Panc1 (cell line): ENCODE data around the gene CANX. TPM values are rescaled to one million over a fixed set of nuclear protein-coding genes. Genes with fewer than 3 reads are reported as not detected.

Experiments used
- ATAC-seq: fragments of 200-7000 bp; cut with Tn5 transposase; 2 replicates; pipeline ENCODE4 v1.9.1; 2020; ENCODE audit warnings: mild to moderate bottlenecking, moderate library complexity
- BruUV-seq: library from RNA; stranded (reverse); fragments of 400-500 nt; replicated peaks from 2 replicates; lab custom pipeline; 2021; lab: Mats Ljungman, UMichigan
- CTCF ChIA-PET: fragments of 300-600 bp; sonication (Branson Sonifier 250); formaldehyde crosslinking; loops from one replicate; lab custom pipeline; 2022; ENCODE audit warnings: antibody characterized with exemption; lab: Charles Lee
- POLR2A ChIA-PET: fragments of 300-600 bp; sonication (Branson Sonifier 250); formaldehyde crosslinking; loops from one replicate; lab custom pipeline; 2022; ENCODE audit warnings: antibody characterized with exemption; lab: Charles Lee
- DNase-seq: peaks from one replicate; pipeline ENCODE4 v3.0.0-alpha.2; 2010; ENCODE audit warnings: low read depth, low spot score
- H3K27ac ChIP-seq: 2 replicates; pipeline ENCODE4 v1.5.1; 2011; ENCODE audit warnings: mild to moderate bottlenecking, low read length, inconsistent platforms
- H3K27me3 ChIP-seq: fragments of 200-500 bp; sonication (Bioruptor generic); 2 replicates; pipeline ENCODE4 v1.6.0; 2014; ENCODE audit warnings: low read length, inconsistent platforms; ENCODE audit not compliant: control insufficient read depth, insufficient read depth
- H3K36me3 ChIP-seq: fragments of 200-500 bp; sonication (Bioruptor generic); 2 replicates; pipeline ENCODE4 v1.5.1; 2014; ENCODE audit warnings: inconsistent platforms, mild to moderate bottlenecking, low read length, moderate library complexity; ENCODE audit not compliant: control insufficient read depth, insufficient read depth
- H3K4me1 ChIP-seq: 2 replicates; pipeline ENCODE4 v1.5.1; 2011; ENCODE audit warnings: inconsistent platforms, mild to moderate bottlenecking, low read length, moderate library complexity; ENCODE audit not compliant: control insufficient read depth, insufficient read depth
- H3K4me3 ChIP-seq, 2 experiments: 2 replicates each; pipeline ENCODE4 v1.5.1; 2011 to 2012; ENCODE audit warnings: low read depth in 2 of 2, low read length in 2 of 2, mild to moderate bottlenecking in 2 of 2, inconsistent platforms in 1 of 2, moderate library complexity in 1 of 2
- H3K9me3 ChIP-seq: fragments of 200-500 bp; sonication (Bioruptor generic); 2 replicates; pipeline ENCODE4 v1.5.1; 2014; ENCODE audit warnings: low read depth, mild to moderate bottlenecking, inconsistent platforms, low read length, moderate library complexity; ENCODE audit not compliant: control insufficient read depth, insufficient read depth
- POLR2AphosphoS5 ChIP-seq: IDR thresholded peaks from 2 replicates; pipeline ENCODE4 v1.6.1; 2012; ENCODE audit warnings: mild to moderate bottlenecking, low read depth, low read length, moderate library complexity
- SIN3A ChIP-seq: IDR thresholded peaks from 2 replicates; pipeline ENCODE4 v1.6.1; 2012; ENCODE audit warnings: low read depth, mild to moderate bottlenecking, low read length, moderate library complexity, borderline replicate concordance; ENCODE audit not compliant: insufficient read depth
- TCF7L2 ChIP-seq: IDR thresholded peaks from 2 replicates; pipeline ENCODE4 v1.6.1; 2011; ENCODE audit warnings: mild to moderate bottlenecking, low read depth, low read length, inconsistent platforms
- in situ Hi-C: cut with HindIII; loops from 2 replicates; pipeline ENCODE4 v1.10.0; 2016; ENCODE audit warnings: low sequenced_read_pairs, low pct_unique_long_range_greater_than_20kb
- intact Hi-C: fragments of 100-400 bp; cut with micrococcal nuclease; formaldehyde crosslinking; loops from one replicate; pipeline ENCODE4 v1.10.0; 2022; ENCODE audit not compliant: unreplicated experiment
- total RNA-seq: library from RNA; stranded (reverse); gene quantifications from one replicate; pipeline ENCODE4 v1.2.1, GENCODE V29; 2021; ENCODE audit not compliant: unreplicated experiment
- TF ChIP-seq, protein P1 (sequence below), 2 experiments: IDR thresholded peaks; 2 replicates each; pipeline ENCODE4 v1.6.1; 2011 to 2012; ENCODE audit warnings: low read depth in 2 of 2, control low read depth in 1 of 2, low read length in 1 of 2, mild to moderate bottlenecking in 1 of 2, moderate library complexity in 1 of 2; ENCODE audit not compliant: insufficient read depth in 1 of 2
- TF ChIP-seq, protein P2 (sequence below): fragments of 450-650 bp; IDR thresholded peaks from 2 replicates; pipeline ENCODE4 v1.5.1; 2017; ENCODE audit warnings: mild to moderate bottlenecking

Gene CANX
- total RNA-seq, 1 experiment from 2014 or later, result 707 TPM

DNA sequence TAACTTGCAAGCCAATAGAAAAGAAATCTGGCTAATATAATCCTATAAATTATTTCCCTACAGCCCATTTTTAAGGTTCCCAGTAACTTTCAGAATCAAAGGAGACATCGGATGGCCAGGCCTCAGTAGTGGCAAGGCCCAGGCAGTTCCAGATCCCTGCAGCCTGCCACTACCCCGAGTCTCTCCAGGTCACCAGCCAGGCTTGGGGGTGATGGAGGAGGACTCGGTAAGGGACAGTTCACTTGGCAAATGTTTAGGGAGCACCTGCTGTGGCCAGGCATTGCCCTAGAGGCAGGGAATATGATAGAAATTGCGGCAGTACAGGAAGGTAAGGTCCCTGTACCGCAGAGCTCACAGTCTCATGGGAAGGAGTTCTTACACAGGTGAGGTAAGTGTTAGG, 79.8 kb downstream of the CANX start:
- TF ChIP-seq TCF7L2, result no peak
- TF ChIP-seq SIN3A, result no peak
- no peak for TF ChIP-seq POLR2AphosphoS5
- TF ChIP-seq, protein P1, sequence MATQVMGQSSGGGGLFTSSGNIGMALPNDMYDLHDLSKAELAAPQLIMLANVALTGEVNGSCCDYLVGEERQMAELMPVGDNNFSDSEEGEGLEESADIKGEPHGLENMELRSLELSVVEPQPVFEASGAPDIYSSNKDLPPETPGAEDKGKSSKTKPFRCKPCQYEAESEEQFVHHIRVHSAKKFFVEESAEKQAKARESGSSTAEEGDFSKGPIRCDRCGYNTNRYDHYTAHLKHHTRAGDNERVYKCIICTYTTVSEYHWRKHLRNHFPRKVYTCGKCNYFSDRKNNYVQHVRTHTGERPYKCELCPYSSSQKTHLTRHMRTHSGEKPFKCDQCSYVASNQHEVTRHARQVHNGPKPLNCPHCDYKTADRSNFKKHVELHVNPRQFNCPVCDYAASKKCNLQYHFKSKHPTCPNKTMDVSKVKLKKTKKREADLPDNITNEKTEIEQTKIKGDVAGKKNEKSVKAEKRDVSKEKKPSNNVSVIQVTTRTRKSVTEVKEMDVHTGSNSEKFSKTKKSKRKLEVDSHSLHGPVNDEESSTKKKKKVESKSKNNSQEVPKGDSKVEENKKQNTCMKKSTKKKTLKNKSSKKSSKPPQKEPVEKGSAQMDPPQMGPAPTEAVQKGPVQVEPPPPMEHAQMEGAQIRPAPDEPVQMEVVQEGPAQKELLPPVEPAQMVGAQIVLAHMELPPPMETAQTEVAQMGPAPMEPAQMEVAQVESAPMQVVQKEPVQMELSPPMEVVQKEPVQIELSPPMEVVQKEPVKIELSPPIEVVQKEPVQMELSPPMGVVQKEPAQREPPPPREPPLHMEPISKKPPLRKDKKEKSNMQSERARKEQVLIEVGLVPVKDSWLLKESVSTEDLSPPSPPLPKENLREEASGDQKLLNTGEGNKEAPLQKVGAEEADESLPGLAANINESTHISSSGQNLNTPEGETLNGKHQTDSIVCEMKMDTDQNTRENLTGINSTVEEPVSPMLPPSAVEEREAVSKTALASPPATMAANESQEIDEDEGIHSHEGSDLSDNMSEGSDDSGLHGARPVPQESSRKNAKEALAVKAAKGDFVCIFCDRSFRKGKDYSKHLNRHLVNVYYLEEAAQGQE (IDR thresholded peaks at IDR 0.05; ENCODE audit: insufficient read depth in 1 of 2, low read depth in 2 of 2, low read length in 1 of 2), result no peak
- TF ChIP-seq, protein P2, sequence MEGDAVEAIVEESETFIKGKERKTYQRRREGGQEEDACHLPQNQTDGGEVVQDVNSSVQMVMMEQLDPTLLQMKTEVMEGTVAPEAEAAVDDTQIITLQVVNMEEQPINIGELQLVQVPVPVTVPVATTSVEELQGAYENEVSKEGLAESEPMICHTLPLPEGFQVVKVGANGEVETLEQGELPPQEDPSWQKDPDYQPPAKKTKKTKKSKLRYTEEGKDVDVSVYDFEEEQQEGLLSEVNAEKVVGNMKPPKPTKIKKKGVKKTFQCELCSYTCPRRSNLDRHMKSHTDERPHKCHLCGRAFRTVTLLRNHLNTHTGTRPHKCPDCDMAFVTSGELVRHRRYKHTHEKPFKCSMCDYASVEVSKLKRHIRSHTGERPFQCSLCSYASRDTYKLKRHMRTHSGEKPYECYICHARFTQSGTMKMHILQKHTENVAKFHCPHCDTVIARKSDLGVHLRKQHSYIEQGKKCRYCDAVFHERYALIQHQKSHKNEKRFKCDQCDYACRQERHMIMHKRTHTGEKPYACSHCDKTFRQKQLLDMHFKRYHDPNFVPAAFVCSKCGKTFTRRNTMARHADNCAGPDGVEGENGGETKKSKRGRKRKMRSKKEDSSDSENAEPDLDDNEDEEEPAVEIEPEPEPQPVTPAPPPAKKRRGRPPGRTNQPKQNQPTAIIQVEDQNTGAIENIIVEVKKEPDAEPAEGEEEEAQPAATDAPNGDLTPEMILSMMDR, result no peak
- intact Hi-C loops, result no loop called here
- H3K36me3 ChIP-seq, result no peaks in the 10 kb centered on the region
- no peak overlapping the region for H3K27ac ChIP-seq
- POLR2A ChIA-PET, result no interaction called here
- CTCF ChIA-PET, result no interaction called here
- H3K9me3 ChIP-seq, result no peaks in the 10 kb centered on the region
- no peak for DNase-seq
- H3K4me1 ChIP-seq, result no peaks in the 10 kb centered on the region
- in situ Hi-C loops, result no loop called here
- BruUV-seq, result no TSS peak
- H3K27me3 ChIP-seq, result no peaks in the 10 kb centered on the region
- H3K4me3 ChIP-seq, result no peak overlapping the region
- no peak for ATAC-seq

DNA sequence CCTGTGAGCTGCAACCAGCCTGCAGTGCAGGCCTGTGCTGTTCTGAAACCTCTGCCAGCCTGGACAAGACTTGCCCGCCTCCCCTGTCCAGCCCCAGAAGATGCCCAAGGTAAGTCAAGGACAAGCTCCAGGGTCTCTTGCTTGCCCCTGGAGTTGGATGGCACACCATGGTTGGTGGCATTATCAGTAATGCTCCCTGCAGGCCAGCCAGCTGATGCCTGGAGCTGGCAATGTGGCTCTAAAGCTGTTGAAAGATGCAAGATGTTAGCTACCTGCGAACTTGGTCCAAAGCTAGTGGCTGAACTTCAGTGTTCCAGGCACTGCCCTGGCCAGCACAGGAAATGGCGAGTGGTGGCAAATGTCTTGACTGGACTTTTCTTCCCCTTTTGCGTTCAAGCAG, 81.1 kb downstream of the CANX start:
- in situ Hi-C loops (no loop called here), intact Hi-C loops (no loop called here)
- no peaks in the 10 kb centered on the region for H3K27me3 ChIP-seq
- ChIA-PET POLR2A (interaction anchor here (0.5 to 0.7 kb wide), 2 partner anchors 14 to 33 kb away, joined by 3 read pairs; partner anchors contain the start of gene LTC4S), CTCF (interaction anchor here (0.7 kb wide), 1 partner anchor 17 kb away, joined by 3 read pairs; no protein-coding TSS in a partner anchor)
- DNase-seq, result no peak
- no peak overlapping the region for H3K27ac ChIP-seq
- H3K36me3 ChIP-seq, result no peaks in the 10 kb centered on the region
- H3K4me3 ChIP-seq, result no peak overlapping the region
- ATAC-seq, result no peak
- H3K4me1 ChIP-seq, result no peaks in the 10 kb centered on the region
- no peaks in the 10 kb centered on the region for H3K9me3 ChIP-seq
- no TSS peak for BruUV-seq
- TF ChIP-seq POLR2AphosphoS5, result no peak
- no peak for TF ChIP-seq SIN3A
- TF ChIP-seq, protein P1 (IDR thresholded peaks at IDR 0.05; ENCODE audit: insufficient read depth in 1 of 2, low read depth in 2 of 2, low read length in 1 of 2), result no peak
- TF ChIP-seq TCF7L2, result no peak
- TF ChIP-seq, protein P2, result no peak
